Transverse colon (tissue), 4 donors: Measurements from ENCODE around the gene RPL35. TPM values are rescaled to one million over a fixed set of nuclear protein-coding genes. Genes with fewer than 3 reads are reported as not detected.
A peak's percentile ranks its signal among the peaks of the same experiment; 100 is the strongest.

Experiments
- DNase-seq: peaks from one replicate; pipeline ENCODE4 v3.0.0-alpha.2; 2019
- H3K27ac ChIP-seq, 4 donors: fragments of 200-600 bp; sonication (generic); 2 replicates each; pipeline ENCODE4 v1.5.1; 2016 to 2018; ENCODE audit warnings: inconsistent platforms in 4 of 4
- H3K27me3 ChIP-seq: fragments of 200-600 bp; sonication (generic); 2 replicates; pipeline ENCODE4 v1.5.1; 2017; ENCODE audit warnings: inconsistent platforms
- H3K36me3 ChIP-seq, 4 donors: fragments of 200-600 bp; sonication (generic); 2 replicates each; pipeline ENCODE4 v1.5.1; 2017 to 2019; ENCODE audit warnings: inconsistent platforms in 4 of 4
- H3K4me1 ChIP-seq, 4 donors: fragments of 200-600 bp; sonication (generic); 2 replicates each; pipeline ENCODE4 v1.5.1; 2017 to 2020; ENCODE audit warnings: inconsistent platforms in 4 of 4
- H3K4me3 ChIP-seq, 4 donors: fragments of 200-600 bp; sonication (generic); 1 replicate in 1 of 4; 2 replicates in 3 of 4; pipeline versions ENCODE4 v1.5.1 to v1.6.1; 2017 to 2019; ENCODE audit warnings: inconsistent platforms in 4 of 4
- H3K9me3 ChIP-seq, 2 donors: fragments of 200-600 bp; sonication (generic); 2 replicates each; pipeline ENCODE4 v1.5.1; 2017 to 2019; ENCODE audit warnings: inconsistent platforms in 2 of 2
- EP300 ChIP-seq: sonication (generic); formaldehyde crosslinking; IDR thresholded peaks from one replicate; pipeline ENCODE4 v1.6.1; 2017; ENCODE audit warnings: antibody characterized with exemption, low read depth
- POLR2A ChIP-seq: fragments of 450-650 bp; IDR thresholded peaks from one replicate; pipeline ENCODE4 v1.6.1; 2016; ENCODE audit warnings: antibody characterized with exemption, mild to moderate bottlenecking, moderate library complexity
- POLR2AphosphoS5 ChIP-seq, 3 donors: sonication (generic); formaldehyde crosslinking; IDR thresholded peaks; one replicate each; pipeline ENCODE4 v1.6.1; 2016; ENCODE audit warnings: antibody characterized with exemption in 3 of 3
- WGBS, 2 donors: methylation state at CpG; one replicate each; pipeline ENCODE4 v1.1.5; 2018; ENCODE audit warnings: low coverage in 1 of 2; 5-methylcytosine and 5-hydroxymethylcytosine counted together
- in situ Hi-C, 4 donors: fragments of 200-750 bp; cut with MboI; loops; one replicate each; pipeline versions ENCODE4 v1.15.0 to v1.15.1; 2017; ENCODE audit warnings: low sequenced_read_pairs in 3 of 4, low pct_ligation_motif_present in 1 of 4, low pct_unique_long_range_greater_than_20kb in 1 of 4
- intact Hi-C: fragments of 100-400 bp; cut with DNase I; formaldehyde crosslinking; loops from one replicate; pipeline ENCODE4 v1.15.1; 2023; ENCODE audit warnings: low total_unique reads
- total RNA-seq, 4 donors: library from RNA; depleted of rRNA; stranded (reverse); fragments of >200 nt; gene quantifications; one replicate each; pipeline ENCODE4 v1.1.0, GENCODE V29; 2016
- TF ChIP-seq, protein P1 (sequence below), 5 experiments: fragments of 200-600 bp in 3 of 5; fragments of 450-650 bp in 2 of 5; sonication (generic) in 3 of 5; IDR thresholded peaks; 1 replicate in 2 of 5; 2 replicates in 3 of 5; pipeline ENCODE4 v1.5.1; 2016 to 2017; ENCODE audit warnings: antibody characterized with exemption in 5 of 5, inconsistent platforms in 3 of 5, mild to moderate bottlenecking in 2 of 5, moderate library complexity in 1 of 5

Gene RPL35
- total RNA-seq, 4 donors from 2014 or later = 498 to 3,953 (median 1,382) TPM

DNA sequence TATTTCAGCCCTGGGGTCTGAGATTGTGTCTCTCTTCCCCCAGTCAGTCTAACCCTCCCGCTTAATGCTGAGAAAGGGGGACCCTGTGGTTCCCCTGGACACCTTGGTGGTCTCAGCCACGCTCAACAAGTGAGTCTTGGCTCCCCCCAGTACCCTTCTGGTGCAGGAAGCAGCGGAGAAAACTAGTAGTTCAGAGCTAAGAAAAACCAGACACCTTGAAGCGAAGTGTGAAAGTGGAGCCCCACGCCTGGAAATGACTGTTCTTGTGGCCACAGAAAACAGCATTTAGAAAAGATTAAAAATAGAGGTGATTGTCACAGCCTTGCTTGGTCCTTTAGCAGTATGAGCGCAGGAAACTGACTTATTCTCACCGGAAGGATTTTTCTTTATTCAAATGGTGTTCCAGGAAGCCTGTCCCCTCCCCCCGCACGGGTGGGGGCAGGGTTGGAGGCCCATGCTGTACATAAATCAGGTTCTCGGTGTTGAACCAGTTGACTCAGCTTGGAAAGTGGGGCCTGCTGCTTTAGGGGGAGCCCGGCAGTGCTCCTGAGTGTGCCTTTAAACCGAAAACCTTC lies 8.3 kb upstream of the RPL35 start:
- intact Hi-C loops = no loop called here
- in situ Hi-C loops = no loop called here
- TF ChIP-seq, protein P1, sequence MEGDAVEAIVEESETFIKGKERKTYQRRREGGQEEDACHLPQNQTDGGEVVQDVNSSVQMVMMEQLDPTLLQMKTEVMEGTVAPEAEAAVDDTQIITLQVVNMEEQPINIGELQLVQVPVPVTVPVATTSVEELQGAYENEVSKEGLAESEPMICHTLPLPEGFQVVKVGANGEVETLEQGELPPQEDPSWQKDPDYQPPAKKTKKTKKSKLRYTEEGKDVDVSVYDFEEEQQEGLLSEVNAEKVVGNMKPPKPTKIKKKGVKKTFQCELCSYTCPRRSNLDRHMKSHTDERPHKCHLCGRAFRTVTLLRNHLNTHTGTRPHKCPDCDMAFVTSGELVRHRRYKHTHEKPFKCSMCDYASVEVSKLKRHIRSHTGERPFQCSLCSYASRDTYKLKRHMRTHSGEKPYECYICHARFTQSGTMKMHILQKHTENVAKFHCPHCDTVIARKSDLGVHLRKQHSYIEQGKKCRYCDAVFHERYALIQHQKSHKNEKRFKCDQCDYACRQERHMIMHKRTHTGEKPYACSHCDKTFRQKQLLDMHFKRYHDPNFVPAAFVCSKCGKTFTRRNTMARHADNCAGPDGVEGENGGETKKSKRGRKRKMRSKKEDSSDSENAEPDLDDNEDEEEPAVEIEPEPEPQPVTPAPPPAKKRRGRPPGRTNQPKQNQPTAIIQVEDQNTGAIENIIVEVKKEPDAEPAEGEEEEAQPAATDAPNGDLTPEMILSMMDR (IDR thresholded peaks at IDR 0.05) = no peak
- peak in 1 of 3 donors; percentile 24 for TF ChIP-seq POLR2AphosphoS5 (IDR thresholded peaks at IDR 0.05)
- peaks cover 26 to 44% (median 42%) of the 10 kb centered on the region in 4 donors for H3K4me1 ChIP-seq
- DNase-seq = peak; percentile 77
- WGBS, 2 donors = 1% methylated on average over 12 of the region's 12 CpGs; no CpG with 5 or more reads in 1 of the 2 donors
- no peaks in the 10 kb centered on the region for H3K27me3 ChIP-seq
- peak overlapping the region; percentile 66 to 90 (median 88) for H3K4me3 ChIP-seq
- H3K36me3 ChIP-seq = peaks cover 0 to 2% (median under 1%) of the 10 kb centered on the region in 4 donors
- no peaks in the 10 kb centered on the region for H3K9me3 ChIP-seq
- peak overlapping the region; percentile 94 to 100 (median 98) for H3K27ac ChIP-seq

DNA sequence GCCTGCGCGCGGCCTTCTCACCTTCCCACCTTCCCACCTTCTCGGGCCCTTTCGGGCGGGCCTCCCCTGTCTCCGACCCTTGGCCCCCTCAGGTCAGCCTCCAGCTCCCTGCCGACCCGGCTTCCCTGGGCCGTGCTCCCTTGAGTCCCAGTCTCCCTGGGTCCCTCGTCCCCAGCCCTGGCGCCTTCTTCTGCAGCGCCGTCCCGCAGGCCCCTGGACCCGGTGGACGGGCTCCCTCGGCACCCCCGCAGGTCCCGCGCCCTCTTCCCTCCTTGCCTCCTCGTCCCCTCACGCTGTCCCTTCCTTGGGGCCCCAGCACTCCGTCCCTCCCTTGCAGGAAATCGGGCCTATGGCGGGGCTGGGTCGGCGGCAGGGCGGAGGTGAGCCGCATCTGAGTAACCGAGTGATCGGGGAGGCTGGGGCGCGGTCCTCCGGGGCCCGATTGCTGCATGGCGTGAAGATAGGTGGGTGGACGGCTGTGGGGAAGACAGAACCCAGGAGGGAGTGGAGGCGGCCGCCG lies 7.8 kb upstream of the RPL35 start:
- Histone ChIP-seq H3K4me3 (peak overlapping the region; percentile 66 to 90 (median 88)), H3K9me3 (no peaks in the 10 kb centered on the region), H3K4me1 (peaks cover 26 to 44% (median 42%) of the 10 kb centered on the region in 4 donors), H3K36me3 (no peaks in the 10 kb centered on the region), H3K27me3 (no peaks in the 10 kb centered on the region), H3K27ac (peak overlapping the region; percentile 94 to 100 (median 98))
- WGBS, 2 donors = 0% methylated on average over 31 of the region's 41 CpGs; no CpG with 5 or more reads in 1 of the 2 donors
- TF ChIP-seq POLR2A = no peak
- no peak for TF ChIP-seq EP300
- TF ChIP-seq, protein P1 (IDR thresholded peaks at IDR 0.05) = peak in 1 of 5 experiments; percentile 6
- in situ Hi-C loops = no loop called here
- intact Hi-C loops = no loop called here
- peak; percentile 49 for DNase-seq

DNA sequence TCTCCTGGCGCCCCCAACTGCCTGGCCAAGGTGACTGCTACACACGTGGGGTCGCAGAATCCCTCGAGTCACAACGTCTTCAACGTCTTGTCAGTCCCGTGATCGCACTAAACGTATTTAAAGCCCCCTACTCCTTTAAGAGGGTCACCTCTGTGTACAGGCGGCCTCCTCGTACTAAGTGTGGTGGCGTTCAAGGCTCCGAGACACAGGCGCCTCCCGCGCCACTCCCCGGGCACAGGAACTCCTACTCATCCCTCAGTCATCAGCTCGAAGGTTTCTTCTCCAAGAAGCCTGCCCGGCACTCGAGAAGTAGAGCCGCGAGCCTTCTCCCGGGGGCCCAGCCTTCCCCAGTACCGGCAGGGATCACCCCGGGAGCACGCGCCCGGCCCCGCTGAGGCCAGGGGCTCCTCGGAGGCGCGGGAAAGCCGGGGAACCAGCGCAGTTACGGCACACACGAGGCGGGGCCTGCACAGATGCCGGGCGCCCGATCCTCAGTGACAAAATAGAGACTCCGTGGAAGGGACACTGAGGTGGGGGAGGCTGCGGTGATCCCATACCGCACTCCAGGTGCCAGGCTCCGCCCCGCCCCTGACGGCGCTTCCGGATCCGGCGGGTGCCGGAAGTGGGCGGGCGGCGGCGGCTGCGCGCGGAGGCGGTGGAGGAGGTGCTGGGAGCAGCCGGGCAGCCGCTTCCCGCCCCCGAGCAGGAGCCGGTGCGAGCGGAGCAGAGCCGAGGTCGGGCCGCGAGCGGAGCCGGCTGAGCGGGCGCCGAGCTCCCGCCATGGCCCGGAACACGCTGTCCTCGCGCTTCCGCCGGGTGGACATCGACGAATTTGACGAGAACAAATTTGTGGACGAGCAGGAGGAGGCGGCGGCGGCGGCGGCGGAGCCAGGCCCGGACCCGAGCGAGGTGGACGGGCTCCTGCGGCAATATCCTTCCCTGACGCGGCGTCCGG lies 7.0 kb upstream of the RPL35 start:
- no peaks in the 10 kb centered on the region for H3K9me3 ChIP-seq
- intact Hi-C loops = no loop called here
- no peak for TF ChIP-seq EP300
- peak; percentile 88 to 96 (median 95) for TF ChIP-seq POLR2AphosphoS5 (IDR thresholded peaks at IDR 0.05)
- TF ChIP-seq POLR2A = peak; percentile 94
- TF ChIP-seq, protein P1 (IDR thresholded peaks at IDR 0.05) = no peak
- H3K4me1 ChIP-seq = peaks cover 26 to 44% (median 42%) of the 10 kb centered on the region in 4 donors
- WGBS, 2 donors = 1% methylated on average over 60 of the region's 101 CpGs; no CpG with 5 or more reads in 1 of the 2 donors
- H3K27me3 ChIP-seq = no peaks in the 10 kb centered on the region
- H3K36me3 ChIP-seq = no peaks in the 10 kb centered on the region
- peak; percentile 91 for DNase-seq
- in situ Hi-C loops = no loop called here
- peak overlapping the region; percentile 66 to 90 (median 88) for H3K4me3 ChIP-seq
- peak overlapping the region; percentile 94 to 100 (median 98) for H3K27ac ChIP-seq

DNA sequence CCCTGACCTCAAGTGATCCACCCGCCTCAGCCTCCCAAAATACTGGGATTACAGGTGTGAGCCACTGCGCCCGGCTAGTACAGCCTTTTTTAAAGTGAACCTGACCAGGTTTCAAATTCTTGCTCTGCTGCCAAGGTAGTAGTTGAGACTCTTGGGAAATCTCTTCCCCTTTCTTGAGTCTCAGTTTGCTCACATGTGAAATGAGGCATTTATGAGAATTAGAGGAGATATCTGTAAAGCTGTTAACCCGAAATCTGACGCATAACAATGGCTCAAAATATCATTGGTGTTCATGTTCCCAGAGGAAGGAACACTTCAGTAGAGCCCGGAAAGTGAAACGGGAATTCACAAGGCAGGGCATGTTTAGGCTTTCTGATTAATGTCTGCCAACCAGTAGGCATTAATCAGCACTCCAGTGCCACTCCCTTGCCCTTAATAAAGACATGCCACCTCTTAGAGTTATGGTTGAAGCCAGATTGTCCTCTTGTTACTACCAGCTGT lies 1.7 kb upstream of the RPL35 start:
- Histone ChIP-seq H3K27ac (peak overlapping the region in 2 of 4 donors; percentile 93), H3K4me1 (peaks cover 19 to 37% (median 28%) of the 10 kb centered on the region in 4 donors), H3K27me3 (no peaks in the 10 kb centered on the region), H3K36me3 (peaks cover 0 to 20% (median 9%) of the 10 kb centered on the region in 4 donors), H3K4me3 (no peak overlapping the region), H3K9me3 (no peaks in the 10 kb centered on the region)
- in situ Hi-C loops = no loop called here
- TF ChIP-seq POLR2AphosphoS5 (IDR thresholded peaks at IDR 0.05) (no peak), EP300 (no peak), POLR2A (no peak)
- TF ChIP-seq, protein P1 (IDR thresholded peaks at IDR 0.05) = no peak
- intact Hi-C loops = no loop called here
- no peak for DNase-seq
- WGBS, 2 donors = 32 to 71% methylated on average over 2 to 7 of the region's 7 CpGs
